HepG2 (cell line): ENCODE results near the gene JAKMIP2. TPM values are rescaled to one million over a fixed set of nuclear protein-coding genes. Genes with fewer than 3 reads are reported as not detected.
"Not testable (repeated sequence)": the region's sequence is repeated elsewhere in the genome, so short reads cannot be mapped to it uniquely, and the experiment has no call there.

Experiments used
- ATAC-seq: fragments of 200-7000 bp; cut with Tn5 transposase; 3 replicates; pipeline ENCODE4 v1.9.1; 2020; ENCODE audit warnings: mild to moderate bottlenecking, moderate library complexity
- BruUV-seq: library from RNA; stranded (reverse); fragments of 400-500 nt; replicated peaks from 2 replicates; lab custom pipeline; 2021; lab: Mats Ljungman, UMichigan
- CTCF ChIA-PET: fragments of 300-600 bp; formaldehyde crosslinking; extraction: SDS; loops from one replicate; lab custom pipeline; 2021; ENCODE audit warnings: low total read pairs, inconsistent platforms, low intra/inter-chr PET ratio; lab: Yijun Ruan, JAX
- POLR2A ChIA-PET: fragments of 350-600 bp; sonication (Branson Sonifier 250); formaldehyde crosslinking; loops from one replicate; lab custom pipeline; 2020; ENCODE audit warnings: antibody characterized with exemption, inconsistent platforms; lab: Yijun Ruan, JAX
- DNase-seq: peaks from one replicate; pipeline ENCODE4 v3.0.0-alpha.2; 2015; ENCODE audit warnings: low spot score
- FAIRE-seq: peaks from 3 replicates; lab custom pipeline; 2011; peaks lifted over from hg19 to GRCh38; lab: Jason Lieb, UNC
- H2AFZ ChIP-seq: one replicate; pipeline ENCODE4 v1.6.1; 2011; ENCODE audit warnings: low read length, inconsistent platforms
- H3K27ac ChIP-seq: fragments of 300-600 bp; 3 replicates; pipeline ENCODE4 v1.8.0; 2011; ENCODE audit warnings: mixed run types, mild to moderate bottlenecking, mixed read lengths, low read length, inconsistent platforms; ENCODE audit not compliant: insufficient read depth; ENCODE audit errors: extremely low read length
- H3K27me3 ChIP-seq, 2 experiments: fragments of 200-600 bp in 1 of 2; 2 replicates in 1 of 2; 3 replicates in 1 of 2; pipeline versions ENCODE4 v1.6.0 to v1.8.0; 2011; ENCODE audit warnings: low read length in 2 of 2, mild to moderate bottlenecking in 2 of 2, moderate library complexity in 2 of 2, inconsistent platforms in 1 of 2; ENCODE audit not compliant: insufficient read depth in 2 of 2, control insufficient read depth in 1 of 2
- H3K36me3 ChIP-seq, 2 experiments: fragments of 200-600 bp in 1 of 2; replicated peaks in 1 of 2; 2 replicates in 1 of 2; 3 replicates in 1 of 2; pipeline versions ENCODE4 v1.5.1 to v1.8.0; 2011; ENCODE audit warnings: low read length in 2 of 2, inconsistent platforms in 1 of 2; ENCODE audit not compliant: insufficient read depth in 2 of 2, control insufficient read depth in 1 of 2
- H3K4me1 ChIP-seq: 2 replicates; pipeline ENCODE4 v1.5.1; 2012; ENCODE audit warnings: low read length, inconsistent platforms; ENCODE audit not compliant: insufficient read depth
- H3K4me2 ChIP-seq: 2 replicates; pipeline ENCODE4 v1.6.0; 2011; ENCODE audit warnings: low read depth, low read length, inconsistent platforms
- H3K4me3 ChIP-seq, 3 experiments: fragments of 200-600 bp in 1 of 3; sonication (generic), shearing (Covaris generic) in 1 of 3; replicated peaks in 1 of 3; 2 replicates each; pipeline ENCODE4 v1.5.1; 2011 to 2016; ENCODE audit warnings: low read length in 3 of 3, inconsistent platforms in 2 of 3, low read depth in 2 of 3, mild to moderate bottlenecking in 2 of 3, control low read depth in 1 of 3, mixed read lengths in 1 of 3; ENCODE audit not compliant: insufficient read depth in 1 of 3
- H3K79me2 ChIP-seq: one replicate; pipeline ENCODE4 v1.6.1; 2011; ENCODE audit warnings: low read length, inconsistent platforms; ENCODE audit not compliant: insufficient read depth
- H3K9ac ChIP-seq: 2 replicates; pipeline ENCODE4 v1.6.0; 2011; ENCODE audit warnings: mild to moderate bottlenecking, low read depth, low read length, inconsistent platforms; ENCODE audit not compliant: insufficient read depth
- H3K9me3 ChIP-seq: 2 replicates; pipeline ENCODE4 v1.5.1; 2012; ENCODE audit warnings: mild to moderate bottlenecking, low read length
- H4K20me1 ChIP-seq: 2 replicates; pipeline ENCODE4 v1.6.0; 2011; ENCODE audit warnings: inconsistent platforms, mild to moderate bottlenecking, low read length, moderate library complexity; ENCODE audit not compliant: insufficient read depth
- BORCS8-MEF2B ChIP-seq: sonication (generic); formaldehyde crosslinking; IDR thresholded peaks from 2 replicates; pipeline ENCODE4 v1.8.0; 2022; ENCODE audit warnings: mild to moderate bottlenecking, missing genetic modification reagents
- CEBPG ChIP-seq: IDR thresholded peaks from 2 replicates; pipeline ENCODE4 v1.6.1; 2016
- KAT2B ChIP-seq: fragments of 150-350 bp; IDR thresholded peaks from 2 replicates; pipeline ENCODE4 v1.6.1; 2014; ENCODE audit warnings: low read depth, low read length, borderline replicate concordance
- NRL ChIP-seq: sonication (generic); formaldehyde crosslinking; IDR thresholded peaks from 2 replicates; pipeline ENCODE4 v1.5.0; 2020; ENCODE audit warnings: missing genetic modification reagents, mild to moderate bottlenecking, moderate library complexity, borderline replicate concordance
- PHF5A ChIP-seq: IDR thresholded peaks from one replicate; pipeline ENCODE4 v1.6.1; 2018; ENCODE audit warnings: low read depth, missing genetic modification reagents; ENCODE audit not compliant: unreplicated experiment
- SOX13 ChIP-seq, 3 experiments: fragments of 450-650 bp in 1 of 3; sonication (generic) in 1 of 3; formaldehyde crosslinking in 1 of 3; IDR thresholded peaks in 2 of 3; conservative IDR thresholded peaks in 1 of 3; 2 replicates each; pipeline versions ENCODE4 v1.5.0 to v1.6.1; 2016 to 2020; ENCODE audit warnings: antibody characterized with exemption in 1 of 3, mild to moderate bottlenecking in 1 of 3, missing compliant biosample characterization in 1 of 3, missing genetic modification reagents in 1 of 3, moderate library complexity in 1 of 3
- ZNF644 ChIP-seq: IDR thresholded peaks from 2 replicates; pipeline ENCODE4 v1.6.1; 2016; ENCODE audit warnings: low read depth
- ZNF800 ChIP-seq: sonication (generic); formaldehyde crosslinking; IDR thresholded peaks from 2 replicates; pipeline ENCODE4 v1.4.0; 2020; ENCODE audit warnings: missing genetic modification reagents
- WGBS: methylation state at CpG from one replicate; pipeline ENCODE4 v1.1.6; 2017; ENCODE audit warnings: low lambda C conversion rate; 5-methylcytosine and 5-hydroxymethylcytosine counted together
- in situ Hi-C: cut with HindIII; loops from 2 replicates; pipeline ENCODE4 v1.10.0; 2017; ENCODE audit warnings: low pct_unique_long_range_greater_than_20kb; ENCODE audit not compliant: extremely low pct_ligation_motif_present
- intact Hi-C: fragments of 100-400 bp; cut with micrococcal nuclease; formaldehyde crosslinking; loops from one replicate; pipeline ENCODE4 v1.10.0; 2022; ENCODE audit not compliant: unreplicated experiment
- polyA plus RNA-seq, 8 experiments: library from polyadenylated mRNA; depleted of rRNA in 3 of 8; stranded (reverse) in 7 of 8; unstranded in 1 of 8; fragments of >200 nt; fragmentation: Illumina TruSeq in 4 of 8; extraction: Trizol in 4 of 8; gene quantifications; 2 replicates each; pipeline versions ENCODE4 v1.2.1 to v1.2.3, GENCODE V29; 2011 to 2016; ENCODE audit warnings: low read depth in 4 of 8, missing spikeins in 1 of 8, mixed read lengths in 1 of 8; ENCODE audit not compliant: insufficient read depth in 1 of 8
- total RNA-seq, 5 experiments: library from RNA; depleted of rRNA; stranded (reverse); fragments of >200 nt; fragmentation: Illumina TruSeq; extraction: Trizol; gene quantifications; 2 replicates each; pipeline ENCODE4 v1.2.3, GENCODE V29; 2016; ENCODE audit warnings: low read depth in 1 of 5
- TF ChIP-seq, protein P1 (sequence below), 2 experiments: fragments of 450-650 bp in 1 of 2; sonication (generic) in 1 of 2; formaldehyde crosslinking; IDR thresholded peaks; 2 replicates each; pipeline versions ENCODE4 v1.5.0 to v1.8.0; 2020 to 2022; ENCODE audit warnings: mild to moderate bottlenecking in 1 of 2, missing genetic modification reagents in 1 of 2

The JAKMIP2 gene
- total and polyA plus RNA-seq, 2 of the 13 experiments (the other 11 are each of a cell fraction or from before 2014, with no cell fraction given): 0.04 to 2.1 TPM

DNA sequence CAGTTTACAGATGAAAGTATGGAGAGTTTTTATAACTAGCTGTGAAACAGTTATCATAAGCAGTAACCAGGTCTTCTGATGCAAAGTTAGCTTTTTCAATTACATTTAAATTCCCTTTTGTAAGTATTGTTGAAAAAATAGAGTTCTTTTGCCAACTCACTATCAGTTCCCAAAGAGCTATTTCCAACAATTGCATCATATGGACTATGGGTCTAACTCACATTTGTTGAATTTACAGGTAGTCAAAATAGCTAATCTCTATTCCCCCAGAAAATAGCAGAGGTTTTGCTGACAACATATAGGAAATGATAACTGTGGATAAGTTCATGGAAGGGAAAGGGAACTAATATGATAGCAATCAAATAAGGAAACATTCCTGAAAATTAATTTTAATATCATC is 47.5 kb upstream of the JAKMIP2 start:
- H3K4me3 ChIP-seq: no peak overlapping the region
- BruUV-seq: no TSS peak
- DNase-seq: peak; percentile 5
- H3K4me2 ChIP-seq: no peak overlapping the region
- intact Hi-C loops (loop anchor here (10.0 kb wide), 1 partner anchor 315 kb away; no protein-coding TSS in a partner anchor), in situ Hi-C loops (no loop called here)
- no peak for ATAC-seq
- H3K9me3 ChIP-seq: no peaks in the 10 kb centered on the region
- FAIRE-seq: no peak
- no peaks in the 10 kb centered on the region for H4K20me1 ChIP-seq
- peaks cover 0 to 41% of the 10 kb centered on the region in 2 experiments; a peak in 3 of 5 replicates for H3K27me3 ChIP-seq
- no peaks in the 10 kb centered on the region for H3K79me2 ChIP-seq
- no peak overlapping the region for H3K27ac ChIP-seq
- ChIA-PET POLR2A (interaction anchor here (1.0 kb wide), 1 partner anchor 8 kb away, joined by 3 read pairs; no protein-coding TSS in a partner anchor), CTCF (no interaction called here)
- H3K9ac ChIP-seq: no peak overlapping the region
- H3K36me3 ChIP-seq: no peaks in the 10 kb centered on the region
- no peak for TF ChIP-seq KAT2B
- TF ChIP-seq NRL (CRISPR knock-in tag): no peak
- TF ChIP-seq, protein P1, sequence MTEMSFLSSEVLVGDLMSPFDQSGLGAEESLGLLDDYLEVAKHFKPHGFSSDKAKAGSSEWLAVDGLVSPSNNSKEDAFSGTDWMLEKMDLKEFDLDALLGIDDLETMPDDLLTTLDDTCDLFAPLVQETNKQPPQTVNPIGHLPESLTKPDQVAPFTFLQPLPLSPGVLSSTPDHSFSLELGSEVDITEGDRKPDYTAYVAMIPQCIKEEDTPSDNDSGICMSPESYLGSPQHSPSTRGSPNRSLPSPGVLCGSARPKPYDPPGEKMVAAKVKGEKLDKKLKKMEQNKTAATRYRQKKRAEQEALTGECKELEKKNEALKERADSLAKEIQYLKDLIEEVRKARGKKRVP (CRISPR knock-in tag; IDR thresholded peaks at IDR 0.05): peak in 1 of 2 experiments; percentile 95; a peak in 2 of 4 replicates
- TF ChIP-seq PHF5A (CRISPR knock-in tag): no peak
- TF ChIP-seq SOX13 (IDR thresholded peaks at IDR 0.05): no peak
- no peak for TF ChIP-seq SOX13 (CRISPR knock-in tag; conservative IDR thresholded peaks at IDR 0.05 in 1 of 2, IDR thresholded peaks at IDR 0.05 in 1 of 2)
- peak; percentile 35; the same call in 1 of the 2 replicates for TF ChIP-seq CEBPG (CRISPR knock-in tag)
- TF ChIP-seq BORCS8-MEF2B (CRISPR knock-in tag): no peak
- TF ChIP-seq ZNF644 (CRISPR knock-in tag): 0 out of 2 replicates have a peak, but pooled peaks have one; percentile 32
- no peak for TF ChIP-seq ZNF800
- peaks cover 34% of the 10 kb centered on the region for H3K4me1 ChIP-seq
- H2AFZ ChIP-seq: no peak overlapping the region

GRCh38 chr5:147827017-147827416 is 44.5 kb upstream of the JAKMIP2 start:
- CTCF ChIA-PET: not testable (repeated sequence)

More at GRCh38 chr5:147827017-147827416, 44.5 kb upstream of the JAKMIP2 start:
- H3K79me2 ChIP-seq, H3K9ac ChIP-seq, ATAC-seq, H4K20me1 ChIP-seq, H3K27ac ChIP-seq, H3K36me3 ChIP-seq, H3K4me3 ChIP-seq, FAIRE-seq, intact Hi-C loops, H3K4me2 ChIP-seq, DNase-seq, in situ Hi-C loops, BruUV-seq, H2AFZ ChIP-seq, H3K9me3 ChIP-seq: not testable (repeated sequence)
- Histone ChIP-seq H3K27me3 (peaks cover 0 to 26% of the 10 kb centered on the region in 2 experiments; a peak in 3 of 5 replicates), H3K4me1 (peaks cover 27% of the 10 kb centered on the region)
- WGBS: 74% methylated on average over 5 of the region's 5 CpGs
- POLR2A ChIA-PET: interaction anchor here (1.6 kb wide), 1 partner anchor 11 kb away, joined by 5 read pairs; no protein-coding TSS in a partner anchor
